ENCODE measurements around the gene DENND5B.

DNA sequence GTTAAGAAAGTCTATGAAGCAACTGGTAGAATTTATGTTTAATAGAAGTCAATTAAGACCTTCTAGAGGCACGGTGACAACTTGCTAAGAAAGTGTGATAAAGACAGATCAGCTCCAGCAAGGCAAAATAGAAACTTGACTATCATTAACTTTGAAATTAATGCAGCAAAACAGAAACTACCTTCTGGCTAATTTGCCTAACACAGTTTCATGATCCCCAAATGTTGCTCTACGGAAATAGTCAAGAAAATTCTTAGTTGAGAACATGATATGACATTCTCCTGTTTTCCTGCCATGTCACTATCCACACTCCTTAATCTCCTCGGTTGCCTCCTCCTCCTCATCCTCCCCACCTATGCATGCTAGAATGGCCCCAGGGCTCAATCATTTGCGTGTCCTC lies 4.2 kb downstream of the DENND5B start:
- TF ChIP-seq, protein P1, sequence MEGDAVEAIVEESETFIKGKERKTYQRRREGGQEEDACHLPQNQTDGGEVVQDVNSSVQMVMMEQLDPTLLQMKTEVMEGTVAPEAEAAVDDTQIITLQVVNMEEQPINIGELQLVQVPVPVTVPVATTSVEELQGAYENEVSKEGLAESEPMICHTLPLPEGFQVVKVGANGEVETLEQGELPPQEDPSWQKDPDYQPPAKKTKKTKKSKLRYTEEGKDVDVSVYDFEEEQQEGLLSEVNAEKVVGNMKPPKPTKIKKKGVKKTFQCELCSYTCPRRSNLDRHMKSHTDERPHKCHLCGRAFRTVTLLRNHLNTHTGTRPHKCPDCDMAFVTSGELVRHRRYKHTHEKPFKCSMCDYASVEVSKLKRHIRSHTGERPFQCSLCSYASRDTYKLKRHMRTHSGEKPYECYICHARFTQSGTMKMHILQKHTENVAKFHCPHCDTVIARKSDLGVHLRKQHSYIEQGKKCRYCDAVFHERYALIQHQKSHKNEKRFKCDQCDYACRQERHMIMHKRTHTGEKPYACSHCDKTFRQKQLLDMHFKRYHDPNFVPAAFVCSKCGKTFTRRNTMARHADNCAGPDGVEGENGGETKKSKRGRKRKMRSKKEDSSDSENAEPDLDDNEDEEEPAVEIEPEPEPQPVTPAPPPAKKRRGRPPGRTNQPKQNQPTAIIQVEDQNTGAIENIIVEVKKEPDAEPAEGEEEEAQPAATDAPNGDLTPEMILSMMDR (IDR thresholded peaks at IDR 0.05): no peak
- TF ChIP-seq POLR2A (IDR thresholded peaks at IDR 0.05) (no peak), EP300 (IDR thresholded peaks at IDR 0.05) (no peak)

All from stomach (tissue), 4 donors.